GM23338 (cell line): ENCODE measurements around the gene REG4. TPM values are rescaled to one million over a fixed set of nuclear protein-coding genes. Genes with fewer than 3 reads are reported as not detected.

ENCODE experiments used
- ATAC-seq: fragments of 200-7000 bp; cut with Tn5 transposase; 3 replicates; pipeline ENCODE4 v1.9.1; 2020
- DNase-seq: peaks from one replicate; pipeline ENCODE4 v3.0.0-alpha.2; 2015; ENCODE audit warnings: low spot score
- H2AFZ ChIP-seq: fragments of 200-600 bp; sonication (generic); 2 replicates; pipeline ENCODE4 v1.8.0; 2016; ENCODE audit warnings: antibody characterized with exemption, mild to moderate bottlenecking, moderate library complexity
- H3F3A ChIP-seq: fragments of 200-600 bp; sonication (generic); replicated peaks from 2 replicates; pipeline ENCODE4 v1.8.0; 2017; ENCODE audit warnings: antibody characterized with exemption, mixed run types, low read depth
- H3K27ac ChIP-seq: fragments of 200-600 bp; sonication (generic); 2 replicates; pipeline ENCODE4 v1.6.1; 2016; ENCODE audit warnings: low read depth
- H3K27me3 ChIP-seq: fragments of 200-600 bp; sonication (generic); 2 replicates; pipeline ENCODE4 v1.8.0; 2016; ENCODE audit warnings: mild to moderate bottlenecking, mixed run types, moderate library complexity; ENCODE audit not compliant: insufficient read depth
- H3K36me3 ChIP-seq: fragments of 200-600 bp; sonication (generic); 2 replicates; pipeline ENCODE4 v1.8.0; 2016; ENCODE audit warnings: mild to moderate bottlenecking; ENCODE audit not compliant: insufficient read depth
- H3K4me1 ChIP-seq: fragments of 200-600 bp; sonication (generic); 2 replicates; pipeline ENCODE4 v1.8.0; 2016; ENCODE audit warnings: mild to moderate bottlenecking, moderate library complexity; ENCODE audit not compliant: insufficient read depth
- H3K4me2 ChIP-seq: fragments of 200-600 bp; sonication (generic); 2 replicates; pipeline ENCODE4 v1.7.1; 2017; ENCODE audit warnings: mixed run types
- H3K4me3 ChIP-seq: fragments of 200-600 bp; sonication (generic); 2 replicates; pipeline ENCODE4 v1.6.1; 2016; ENCODE audit warnings: mixed run types
- H3K79me2 ChIP-seq: fragments of 200-600 bp; sonication (generic); replicated peaks from 2 replicates; pipeline ENCODE4 v1.8.0; 2017; ENCODE audit warnings: mild to moderate bottlenecking; ENCODE audit not compliant: insufficient read depth
- H3K9me2 ChIP-seq: fragments of 200-600 bp; sonication (generic); 2 replicates; pipeline ENCODE4 v1.8.0; 2017; ENCODE audit not compliant: insufficient read depth
- H4K20me1 ChIP-seq: fragments of 200-600 bp; sonication (generic); replicated peaks from 2 replicates; pipeline ENCODE4 v1.8.0; 2017; ENCODE audit warnings: mild to moderate bottlenecking; ENCODE audit not compliant: insufficient read depth
- H3K27ac Mint-ChIP-seq: 2 replicates; pipeline ENCODE4 v1.8.0; 2020; ENCODE audit warnings: inconsistent platforms, mild to moderate bottlenecking, moderate library complexity, mixed read lengths
- H3K27me3 Mint-ChIP-seq: 3 replicates; pipeline ENCODE4 v1.8.0; 2022; ENCODE audit warnings: low read depth, mild to moderate bottlenecking, moderate library complexity, mixed read lengths, inconsistent platforms; ENCODE audit not compliant: insufficient read depth, poor library complexity
- H3K36me3 Mint-ChIP-seq: 3 replicates; pipeline ENCODE4 v1.8.0; 2021; ENCODE audit warnings: low read depth, mild to moderate bottlenecking, inconsistent platforms, moderate library complexity, mixed read lengths
- H3K4me1 Mint-ChIP-seq: 3 replicates; pipeline ENCODE4 v1.8.0; 2020; ENCODE audit warnings: mild to moderate bottlenecking, inconsistent platforms, mixed read lengths
- H3K4me3 Mint-ChIP-seq: 3 replicates; pipeline ENCODE4 v1.8.0; 2021; ENCODE audit warnings: moderate library complexity, mild to moderate bottlenecking, inconsistent platforms, mixed read lengths
- H3K9me3 Mint-ChIP-seq: 3 replicates; pipeline ENCODE4 v1.8.0; 2020; ENCODE audit warnings: moderate library complexity, mild to moderate bottlenecking, inconsistent platforms, mixed read lengths
- EZH2 ChIP-seq: fragments of 200-600 bp; sonication (generic); IDR thresholded peaks from one replicate; pipeline ENCODE4 v1.8.0; 2017; ENCODE audit warnings: antibody characterized with exemption, mild to moderate bottlenecking, low read depth; ENCODE audit not compliant: unreplicated experiment
- EZH2phosphoT487 ChIP-seq: fragments of 200-600 bp; sonication (generic); IDR thresholded peaks from one replicate; pipeline ENCODE4 v1.8.1; 2018; ENCODE audit warnings: antibody characterized with exemption; ENCODE audit not compliant: unreplicated experiment
- JUNB ChIP-seq: IDR thresholded peaks from one replicate; pipeline ENCODE4 v1.6.1; 2016; ENCODE audit warnings: antibody characterized with exemption; ENCODE audit not compliant: unreplicated experiment
- POLR2AphosphoS5 ChIP-seq: IDR thresholded peaks from 2 replicates; pipeline ENCODE4 v1.6.1; 2016; ENCODE audit warnings: antibody characterized with exemption, low read depth
- STAT1 ChIP-seq: IDR thresholded peaks from one replicate; pipeline ENCODE4 v1.6.1; 2016; ENCODE audit warnings: antibody characterized with exemption; ENCODE audit not compliant: unreplicated experiment
- ZNF114 ChIP-seq: fragments of 250-450 bp; sonication (Bioruptor Pico); IDR thresholded peaks from 2 replicates; pipeline ENCODE4 v1.5.0; 2020; ENCODE audit warnings: mild to moderate bottlenecking, moderate library complexity
- ZNF462 ChIP-seq: fragments of 250-450 bp; sonication (Bioruptor Pico); IDR thresholded peaks from 2 replicates; pipeline ENCODE4 v1.5.0; 2020; ENCODE audit warnings: mild to moderate bottlenecking, moderate library complexity
- polyA plus RNA-seq: library from polyadenylated mRNA; unstranded; fragments of >200 nt; fragmentation: Nextera tagmentation; extraction: Ambion mirVana; gene quantifications from 2 replicates; pipeline ENCODE4 v1.2.1, GENCODE V29; 2016
- total RNA-seq: library from RNA; depleted of rRNA; stranded (reverse); fragments of >200 nt; shearing (Covaris generic); gene quantifications from 2 replicates; pipeline ENCODE4 v1.2.3, GENCODE V29; 2014
- TF ChIP-seq, protein P1 (sequence below), 2 experiments: fragments of 200-600 bp in 1 of 2; sonication (generic) in 1 of 2; conservative IDR thresholded peaks; 2 replicates each; pipeline versions ENCODE4 v1.5.1 to v1.6.1; 2016 to 2017; ENCODE audit warnings: antibody characterized with exemption in 2 of 2, low read depth in 2 of 2, mild to moderate bottlenecking in 2 of 2, moderate library complexity in 1 of 2

Gene REG4
- total and polyA plus RNA-seq, 2 experiments from 2014 or later = not detected

- TF ChIP-seq ZNF462 (no peak), EZH2phosphoT487 (no peak), POLR2AphosphoS5 (no peak), ZNF114 (no peak), EZH2 (no peak)
- TF ChIP-seq, protein P1, sequence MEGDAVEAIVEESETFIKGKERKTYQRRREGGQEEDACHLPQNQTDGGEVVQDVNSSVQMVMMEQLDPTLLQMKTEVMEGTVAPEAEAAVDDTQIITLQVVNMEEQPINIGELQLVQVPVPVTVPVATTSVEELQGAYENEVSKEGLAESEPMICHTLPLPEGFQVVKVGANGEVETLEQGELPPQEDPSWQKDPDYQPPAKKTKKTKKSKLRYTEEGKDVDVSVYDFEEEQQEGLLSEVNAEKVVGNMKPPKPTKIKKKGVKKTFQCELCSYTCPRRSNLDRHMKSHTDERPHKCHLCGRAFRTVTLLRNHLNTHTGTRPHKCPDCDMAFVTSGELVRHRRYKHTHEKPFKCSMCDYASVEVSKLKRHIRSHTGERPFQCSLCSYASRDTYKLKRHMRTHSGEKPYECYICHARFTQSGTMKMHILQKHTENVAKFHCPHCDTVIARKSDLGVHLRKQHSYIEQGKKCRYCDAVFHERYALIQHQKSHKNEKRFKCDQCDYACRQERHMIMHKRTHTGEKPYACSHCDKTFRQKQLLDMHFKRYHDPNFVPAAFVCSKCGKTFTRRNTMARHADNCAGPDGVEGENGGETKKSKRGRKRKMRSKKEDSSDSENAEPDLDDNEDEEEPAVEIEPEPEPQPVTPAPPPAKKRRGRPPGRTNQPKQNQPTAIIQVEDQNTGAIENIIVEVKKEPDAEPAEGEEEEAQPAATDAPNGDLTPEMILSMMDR (conservative IDR thresholded peaks at IDR 0.05; ENCODE audit: low read depth in 2 of 2) = no peak
Measured at GRCh38 chr1:119858126-119858525, 46.9 kb upstream of the REG4 start (continued).

GRCh38 chr1:119853155-119853554 is 41.9 kb upstream of the REG4 start:
- H3K9me3 Mint-ChIP-seq = no peaks in the 10 kb centered on the region
- H3K4me1 ChIP-seq = no peaks in the 10 kb centered on the region
- DNase-seq = no peak
- H3K4me1 Mint-ChIP-seq = no peaks in the 10 kb centered on the region
- no peaks in the 10 kb centered on the region for H3K27me3 Mint-ChIP-seq
- H3F3A ChIP-seq = no peaks in the 10 kb centered on the region
- no peak overlapping the region for H3K27ac Mint-ChIP-seq
- H3K36me3 ChIP-seq = no peaks in the 10 kb centered on the region
- no peaks in the 10 kb centered on the region for H3K27me3 ChIP-seq
- no peak overlapping the region for H3K4me3 Mint-ChIP-seq
- H3K9me2 ChIP-seq = no peaks in the 10 kb centered on the region
- H4K20me1 ChIP-seq = no peaks in the 10 kb centered on the region
- H3K36me3 Mint-ChIP-seq = no peaks in the 10 kb centered on the region
- no peak overlapping the region for H2AFZ ChIP-seq
- ATAC-seq = no peak
- no peak overlapping the region for H3K4me2 ChIP-seq
- no peak overlapping the region for H3K27ac ChIP-seq
- no peak overlapping the region for H3K4me3 ChIP-seq
- no peaks in the 10 kb centered on the region for H3K79me2 ChIP-seq
- TF ChIP-seq STAT1 (no peak), ZNF462 (no peak), JUNB (no peak)
